Transverse colon (tissue), 4 donors: ENCODE data around the gene FCF1. TPM values are rescaled to one million over a fixed set of nuclear protein-coding genes. Genes with fewer than 3 reads are reported as not detected.

Experiments
- DNase-seq: peaks from one replicate; pipeline ENCODE4 v3.0.0-alpha.2; 2019
- H3K27ac ChIP-seq, 4 donors: fragments of 200-600 bp; sonication (generic); 2 replicates each; pipeline ENCODE4 v1.5.1; 2016 to 2018; ENCODE audit warnings: inconsistent platforms in 4 of 4
- H3K27me3 ChIP-seq: fragments of 200-600 bp; sonication (generic); 2 replicates; pipeline ENCODE4 v1.5.1; 2017; ENCODE audit warnings: inconsistent platforms
- H3K36me3 ChIP-seq, 4 donors: fragments of 200-600 bp; sonication (generic); 2 replicates each; pipeline ENCODE4 v1.5.1; 2017 to 2019; ENCODE audit warnings: inconsistent platforms in 4 of 4
- H3K4me1 ChIP-seq, 4 donors: fragments of 200-600 bp; sonication (generic); 2 replicates each; pipeline ENCODE4 v1.5.1; 2017 to 2020; ENCODE audit warnings: inconsistent platforms in 4 of 4
- H3K4me3 ChIP-seq, 4 donors: fragments of 200-600 bp; sonication (generic); 1 replicate in 1 of 4; 2 replicates in 3 of 4; pipeline versions ENCODE4 v1.5.1 to v1.6.1; 2017 to 2019; ENCODE audit warnings: inconsistent platforms in 4 of 4
- H3K9me3 ChIP-seq, 2 donors: fragments of 200-600 bp; sonication (generic); 2 replicates each; pipeline ENCODE4 v1.5.1; 2017 to 2019; ENCODE audit warnings: inconsistent platforms in 2 of 2
- CTCF ChIP-seq, 5 experiments: fragments of 200-600 bp in 3 of 5; fragments of 450-650 bp in 2 of 5; sonication (generic) in 3 of 5; IDR thresholded peaks; 1 replicate in 2 of 5; 2 replicates in 3 of 5; pipeline ENCODE4 v1.5.1; 2016 to 2017; ENCODE audit warnings: antibody characterized with exemption in 5 of 5, inconsistent platforms in 3 of 5, mild to moderate bottlenecking in 2 of 5, moderate library complexity in 1 of 5
- EP300 ChIP-seq: sonication (generic); formaldehyde crosslinking; IDR thresholded peaks from one replicate; pipeline ENCODE4 v1.6.1; 2017; ENCODE audit warnings: antibody characterized with exemption, low read depth
- POLR2A ChIP-seq: fragments of 450-650 bp; IDR thresholded peaks from one replicate; pipeline ENCODE4 v1.6.1; 2016; ENCODE audit warnings: antibody characterized with exemption, mild to moderate bottlenecking, moderate library complexity
- POLR2AphosphoS5 ChIP-seq, 3 donors: sonication (generic); formaldehyde crosslinking; IDR thresholded peaks; one replicate each; pipeline ENCODE4 v1.6.1; 2016; ENCODE audit warnings: antibody characterized with exemption in 3 of 3
- WGBS, 2 donors: methylation state at CpG; one replicate each; pipeline ENCODE4 v1.1.5; 2018; ENCODE audit warnings: low coverage in 1 of 2; 5-methylcytosine and 5-hydroxymethylcytosine counted together
- in situ Hi-C, 4 donors: fragments of 200-750 bp; cut with MboI; loops; one replicate each; pipeline versions ENCODE4 v1.15.0 to v1.15.1; 2017; ENCODE audit warnings: low sequenced_read_pairs in 3 of 4, low pct_ligation_motif_present in 1 of 4, low pct_unique_long_range_greater_than_20kb in 1 of 4
- intact Hi-C: fragments of 100-400 bp; cut with DNase I; formaldehyde crosslinking; loops from one replicate; pipeline ENCODE4 v1.15.1; 2023; ENCODE audit warnings: low total_unique reads
- total RNA-seq, 4 donors: library from RNA; depleted of rRNA; stranded (reverse); fragments of >200 nt; gene quantifications; one replicate each; pipeline ENCODE4 v1.1.0, GENCODE V29; 2016

Gene FCF1
- 10 to 100 TPM in 2 of 4 donors, 1 to 10 TPM in 1, under 1 TPM in 1; 0.37 to 25.5 (median 15.6) TPM for total RNA-seq

GRCh38 chr14:74712499-74713394 lies at the start of gene FCF1, which contains the start of gene AREL1:
Gene FCF1, plus strand, starts transcription at chr14:74713144. Its CDS starts 54 bp downstream, at chr14:74713198.
Gene AREL1, minus strand, starts transcription at chr14:74713080. Its CDS starts 27,465 bp downstream, at chr14:74685615.
- H3K4me3 ChIP-seq = peak within 1 kb of the TSS; percentile 60 to 79 (median 74)
- peak within 1 kb of the TSS; percentile 83 to 91 (median 86) for H3K27ac ChIP-seq
- peak; percentile 84 for DNase-seq
- in situ Hi-C loops (no loop called here), intact Hi-C loops (no loop called here)
- peaks cover 0 to 28% (median 6%) of the 10 kb centered on the region in 4 donors for H3K36me3 ChIP-seq
- TF ChIP-seq POLR2AphosphoS5 (IDR thresholded peaks at IDR 0.05) (peak; percentile 81 to 87 (median 86)), POLR2A (peak; percentile 75), CTCF (IDR thresholded peaks at IDR 0.05) (peak in 1 of 5 experiments; percentile 6), EP300 (no peak)
- peaks cover 7 to 35% (median 15%) of the 10 kb centered on the region in 4 donors for H3K4me1 ChIP-seq
- WGBS, 2 donors = 0% methylated on average over 8 to 31 of the region's 31 CpGs
- no peaks in the 10 kb centered on the region for H3K9me3 ChIP-seq
- no peaks in the 10 kb centered on the region for H3K27me3 ChIP-seq

GRCh38 chr14:74663884-74664283 lies 49.1 kb upstream of the FCF1 start:
- Histone ChIP-seq H3K36me3 (peaks cover 0 to 57% (median 25%) of the 10 kb centered on the region in 4 donors), H3K4me3 (no peak overlapping the region), H3K4me1 (no peaks in the 10 kb centered on the region), H3K9me3 (no peaks in the 10 kb centered on the region), H3K27ac (no peak overlapping the region), H3K27me3 (no peaks in the 10 kb centered on the region)
- no peak for DNase-seq
- in situ Hi-C loops (no loop called here), intact Hi-C loops (no loop called here)
- TF ChIP-seq EP300 = no peak
- no peak for TF ChIP-seq POLR2AphosphoS5 (IDR thresholded peaks at IDR 0.05)
- TF ChIP-seq POLR2A = no peak
- TF ChIP-seq CTCF (IDR thresholded peaks at IDR 0.05) = no peak
- 90 to 95% methylated on average over 4 to 7 of the region's 7 CpGs for whole genome bisulfite sequencing, 2 donors

GRCh38 chr14:74664717-74665116 lies 48.2 kb upstream of the FCF1 start:
- H3K36me3 ChIP-seq = peaks cover 0 to 63% (median 29%) of the 10 kb centered on the region in 4 donors
- WGBS, 2 donors = 95% methylated on average over 2 of the region's 2 CpGs; no CpG with 5 or more reads in 1 of the 2 donors

More at GRCh38 chr14:74664717-74665116, 48.2 kb upstream of the FCF1 start:
- DNase-seq = no peak
- in situ Hi-C loops (no loop called here), intact Hi-C loops (no loop called here)
- no peak for TF ChIP-seq CTCF (IDR thresholded peaks at IDR 0.05)
- TF ChIP-seq POLR2A = no peak
- TF ChIP-seq POLR2AphosphoS5 (IDR thresholded peaks at IDR 0.05) = no peak
- Histone ChIP-seq H3K4me3 (no peak overlapping the region), H3K27me3 (no peaks in the 10 kb centered on the region), H3K4me1 (no peaks in the 10 kb centered on the region), H3K9me3 (no peaks in the 10 kb centered on the region), H3K27ac (no peak overlapping the region)
